Esophagus muscularis mucosa (tissue), 4 donors: ENCODE measurements around the gene GPR158.

Experiments used
- CTCF ChIP-seq, 3 experiments: fragments of 200-600 bp in 2 of 3; fragments of 450-650 bp in 1 of 3; sonication (generic) in 2 of 3; IDR thresholded peaks; one replicate each; pipeline ENCODE4 v1.5.1; 2017 to 2019; ENCODE audit warnings: antibody characterized with exemption in 3 of 3, mild to moderate bottlenecking in 2 of 3, moderate library complexity in 1 of 3
- EP300 ChIP-seq: sonication (generic); formaldehyde crosslinking; IDR thresholded peaks from one replicate; pipeline ENCODE4 v1.6.1; 2017; ENCODE audit warnings: antibody characterized with exemption
- POLR2A ChIP-seq: fragments of 450-650 bp; IDR thresholded peaks from one replicate; pipeline ENCODE4 v1.6.1; 2017; ENCODE audit warnings: antibody characterized with exemption, moderate library complexity, mild to moderate bottlenecking, low read depth
- POLR2AphosphoS5 ChIP-seq, 2 donors: sonication (generic); formaldehyde crosslinking; IDR thresholded peaks; one replicate each; pipeline ENCODE4 v1.6.1; 2017; ENCODE audit warnings: antibody characterized with exemption in 2 of 2

DNA sequence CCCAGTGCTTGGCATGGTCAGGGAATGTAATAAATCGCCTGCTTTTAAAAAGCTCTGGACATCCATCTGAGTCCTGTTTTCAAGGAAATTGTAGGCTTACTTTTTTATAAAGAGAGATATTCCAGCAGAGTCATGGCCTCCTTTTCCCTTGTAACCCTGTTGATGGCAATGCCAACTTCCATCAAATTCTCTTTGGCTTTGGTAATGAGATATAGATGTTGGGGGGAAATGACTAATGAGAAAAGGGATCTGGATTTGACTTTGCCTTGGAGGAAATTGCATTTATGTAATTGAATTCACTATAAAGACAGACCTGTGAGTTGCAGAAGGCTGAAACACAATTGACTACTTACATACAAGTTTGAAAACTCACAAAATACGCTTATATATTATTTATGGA, 347.5 kb downstream of the GPR158 start:
- TF ChIP-seq POLR2A (no peak), CTCF (IDR thresholded peaks at IDR 0.05) (no peak), POLR2AphosphoS5 (IDR thresholded peaks at IDR 0.05) (no peak), EP300 (no peak)
